Fibroblast of skin of right quadriceps (primary cell): ENCODE results near the gene SWAP70.
A peak's percentile ranks its signal among the peaks of the same experiment; 100 is the strongest.
"Not testable (repeated sequence)": the region's sequence is repeated elsewhere in the genome, so short reads cannot be mapped to it uniquely, and the experiment has no call there.

ENCODE experiments used
- DNase-seq: peaks from one replicate; pipeline ENCODE4 v3.0.0-alpha.2; 2013

SWAP70 gene

DNA sequence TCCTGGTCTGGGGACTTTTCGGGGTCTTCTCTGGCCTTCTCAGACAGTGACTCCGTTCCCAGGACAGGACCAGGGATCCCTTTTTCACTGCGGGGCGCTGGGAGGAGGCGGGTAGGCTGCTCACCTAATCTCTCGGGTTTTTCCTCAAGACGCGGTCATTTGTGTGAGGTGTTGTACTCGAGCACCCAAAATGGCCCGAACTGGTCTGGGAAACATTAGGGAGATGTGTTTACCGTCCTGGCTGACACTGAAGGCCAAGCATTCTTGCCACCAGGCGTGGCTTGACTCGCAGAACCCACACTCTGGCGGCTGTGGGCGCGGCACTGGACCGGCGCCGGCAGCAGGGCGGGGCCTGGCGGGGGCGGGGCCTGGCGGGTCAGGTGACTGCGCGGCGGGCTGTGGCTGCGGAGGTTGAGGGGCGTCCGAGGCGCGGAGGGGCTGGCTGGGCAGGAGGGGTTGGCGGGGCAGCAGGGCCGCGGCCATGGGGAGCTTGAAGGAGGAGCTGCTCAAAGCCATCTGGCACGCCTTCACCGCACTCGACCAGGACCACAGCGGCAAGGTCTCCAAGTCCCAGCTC lies at the start of gene SWAP70:
TSS of gene SWAP70 (plus strand) at position 379 of the 577 bp plus-strand sequence. CDS start at position 482, 103 bp downstream.
- DNase-seq, result peak; percentile 89

DNA sequence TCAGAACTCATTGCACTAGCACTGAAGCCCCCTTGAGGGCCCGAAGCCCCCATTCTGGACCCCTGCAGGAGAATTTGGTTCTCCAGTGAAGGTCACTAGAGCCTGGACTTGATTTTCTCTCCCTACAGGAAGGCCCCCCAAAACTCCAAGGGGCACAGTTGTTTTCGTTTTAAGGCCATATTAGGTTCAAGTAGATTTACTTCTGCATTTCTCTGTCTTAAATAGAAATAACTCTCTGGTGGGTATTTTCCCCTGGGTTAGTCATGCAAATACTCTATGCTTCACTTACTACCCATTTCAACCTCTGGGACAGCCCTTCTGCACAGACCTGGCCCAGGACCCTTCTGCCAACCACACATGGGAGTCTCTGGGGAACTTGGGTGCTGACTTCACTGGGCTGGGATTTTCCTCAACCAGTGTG lies 48.8 kb upstream of the SWAP70 start:
- DNase-seq, result peak; percentile 28

DNA sequence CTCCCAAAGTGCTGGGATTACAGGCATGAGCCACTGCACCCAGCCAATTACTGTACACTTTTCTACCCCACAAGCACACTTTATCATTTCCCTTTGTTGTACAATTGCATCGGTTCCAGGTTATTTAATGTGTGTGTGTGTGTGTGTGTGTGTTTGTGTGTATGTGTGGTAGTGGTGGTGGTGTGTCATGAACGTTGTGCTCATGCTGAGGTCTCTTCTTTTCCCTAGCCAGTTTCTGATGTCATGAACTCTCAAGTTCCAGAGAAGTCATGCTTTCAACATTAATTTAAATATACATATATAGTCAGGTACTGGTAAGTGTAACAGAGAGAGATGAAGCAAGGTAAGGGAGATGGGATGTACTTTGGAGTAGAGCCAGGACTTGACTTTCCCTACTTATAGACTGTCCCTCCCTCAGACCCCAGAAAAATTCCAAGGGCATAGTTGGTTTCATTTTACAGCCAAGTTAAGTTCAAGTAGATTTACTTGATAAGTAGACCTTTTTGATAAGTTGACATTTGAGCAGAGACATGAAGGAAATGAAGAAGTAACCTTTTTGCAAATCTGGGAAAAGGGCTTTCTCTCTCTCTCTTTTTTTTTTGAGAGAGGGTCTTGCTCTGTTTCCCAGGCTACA lies 47.7 kb upstream of the SWAP70 start:
- DNase-seq, result peak; percentile 45

DNA sequence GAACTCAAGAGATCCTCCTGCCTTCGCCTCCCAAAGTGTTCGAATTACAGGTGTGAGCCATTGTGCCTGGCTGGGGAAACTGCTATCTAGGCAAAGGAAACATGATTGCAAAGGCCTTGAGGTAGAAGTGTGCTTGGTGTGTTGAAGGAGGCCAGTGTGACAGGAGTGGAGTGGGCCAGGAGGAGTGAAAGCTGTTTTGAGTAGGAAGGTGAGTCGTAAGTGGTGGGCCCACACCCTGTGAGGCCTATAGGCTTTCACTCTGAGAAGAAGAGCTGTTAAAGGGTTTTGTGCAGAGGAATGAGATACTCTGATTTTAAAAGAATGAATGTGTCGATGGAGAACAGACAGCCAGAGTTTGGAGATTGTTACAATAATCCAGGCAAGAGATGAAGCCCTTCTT lies 47.0 kb upstream of the SWAP70 start:
- DNase-seq, result peak; percentile 28

DNA sequence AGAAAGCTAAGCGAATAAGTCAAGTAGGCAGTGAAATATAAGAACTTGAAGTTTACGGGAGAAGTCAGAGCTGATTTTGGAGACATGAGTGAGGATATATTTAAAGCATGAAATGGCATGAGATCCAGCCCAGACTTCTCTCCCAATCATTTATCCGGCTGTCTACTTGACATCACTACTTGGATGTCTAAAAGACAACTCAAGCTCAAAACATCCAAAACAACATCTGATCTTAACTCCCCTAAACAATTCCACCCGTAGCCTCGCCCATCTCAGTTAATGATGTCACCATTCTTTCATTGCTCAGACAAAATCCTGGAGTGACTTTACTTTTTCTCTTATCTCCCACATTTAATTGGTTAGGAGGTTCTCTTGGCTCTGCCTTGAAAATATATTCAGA lies 45.9 kb upstream of the SWAP70 start:
- peak; percentile 80 for DNase-seq

DNA sequence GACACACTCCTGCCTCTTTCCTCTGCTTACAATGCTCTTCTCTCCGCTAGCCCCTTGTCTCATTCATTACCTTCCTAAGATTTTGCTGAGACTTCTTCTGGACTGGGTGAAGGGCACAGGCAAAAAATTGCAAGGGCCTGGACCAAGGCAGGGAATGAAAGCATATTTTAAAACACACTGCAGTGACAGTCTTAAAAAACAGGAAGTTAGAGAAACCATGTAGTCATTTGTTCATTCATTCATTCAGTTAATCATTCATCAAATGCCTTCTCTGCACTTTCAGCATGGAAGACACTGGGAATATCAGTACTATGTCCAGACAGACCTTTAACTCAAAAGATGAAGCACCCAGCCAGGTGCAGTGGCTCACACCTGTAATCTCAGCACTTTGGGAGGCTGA lies 44.9 kb upstream of the SWAP70 start:
- no peak for DNase-seq

DNA sequence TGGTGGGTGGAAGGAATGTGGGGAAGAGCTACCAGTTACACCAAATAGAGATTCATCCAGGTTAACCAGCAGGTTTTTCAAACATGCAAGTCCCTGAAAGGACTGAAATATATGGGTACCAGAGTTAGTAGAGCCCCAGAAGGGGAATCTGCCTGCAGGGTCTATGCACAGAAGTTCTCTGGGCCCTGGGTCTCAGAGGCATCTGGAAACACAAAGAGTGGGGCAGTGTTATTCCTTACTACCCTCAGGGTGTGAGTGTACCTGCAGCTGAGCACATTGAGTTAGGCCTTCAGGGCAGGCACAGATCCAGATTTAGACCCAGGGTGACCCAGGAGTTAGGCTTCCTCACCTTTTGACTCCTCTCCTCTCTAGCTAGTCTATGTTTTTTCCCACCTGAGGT lies 43.9 kb upstream of the SWAP70 start:
- no peak for DNase-seq

DNA sequence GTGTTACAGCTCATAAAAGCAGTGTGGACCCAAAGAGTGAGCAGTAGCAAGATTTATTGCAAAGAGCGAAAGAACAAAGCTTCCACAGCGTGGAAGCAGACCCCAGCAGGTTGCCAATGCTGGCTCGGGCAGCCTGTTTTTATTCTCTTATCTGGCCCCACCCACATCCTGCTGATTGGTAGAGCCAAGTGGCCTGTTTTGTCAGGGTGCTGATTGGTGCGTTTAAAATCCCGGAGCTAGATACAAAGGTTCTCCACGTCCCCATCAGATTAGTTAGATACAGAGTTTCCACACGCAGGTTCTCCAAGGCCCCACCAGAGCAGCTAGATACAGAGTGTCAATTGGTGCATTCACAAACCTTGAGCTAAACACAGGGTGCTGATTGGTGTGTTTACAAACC lies 41.5 kb upstream of the SWAP70 start:
- not testable (repeated sequence) for DNase-seq

DNA sequence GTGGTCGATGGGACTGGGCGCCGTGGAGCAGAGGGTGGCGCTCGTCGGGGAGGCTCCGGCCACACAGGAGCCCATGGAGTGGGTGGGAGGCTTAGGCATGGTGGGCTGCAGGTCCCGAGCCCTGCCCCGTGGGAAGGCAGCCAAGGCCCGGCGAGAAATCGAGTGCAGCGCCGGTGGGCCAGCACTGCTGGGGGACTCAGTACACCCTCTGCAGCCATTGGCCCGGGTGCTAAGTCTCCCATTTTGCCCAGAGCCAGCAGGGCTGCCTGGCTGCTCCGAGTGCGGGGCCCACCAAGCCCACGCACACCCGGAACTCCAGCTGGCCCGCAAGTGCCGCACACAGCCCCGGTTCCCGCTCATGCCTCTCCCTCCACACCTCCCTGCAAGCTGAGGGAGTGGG lies 40.8 kb upstream of the SWAP70 start:
- not testable (repeated sequence) for DNase-seq

DNA sequence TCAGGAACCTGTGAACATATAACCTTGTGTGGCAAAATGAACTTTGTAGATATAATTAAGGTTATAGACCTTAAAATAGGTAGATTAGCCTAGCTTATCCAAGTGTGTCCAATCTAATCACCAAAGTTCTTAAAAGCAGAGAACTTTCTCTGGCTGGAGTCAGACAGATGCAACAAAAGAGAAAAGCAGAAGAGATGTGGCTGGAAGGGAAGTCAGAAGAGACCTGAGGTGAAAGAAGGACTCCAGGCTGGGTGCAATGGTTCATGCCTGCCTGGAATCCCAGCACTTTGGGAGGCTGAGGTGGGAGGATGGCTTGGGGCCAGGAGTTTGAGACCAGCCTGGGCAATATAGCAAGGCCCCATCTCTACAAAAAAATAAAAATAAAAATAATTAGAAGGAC lies 39.4 kb upstream of the SWAP70 start:
- no peak for DNase-seq

DNA sequence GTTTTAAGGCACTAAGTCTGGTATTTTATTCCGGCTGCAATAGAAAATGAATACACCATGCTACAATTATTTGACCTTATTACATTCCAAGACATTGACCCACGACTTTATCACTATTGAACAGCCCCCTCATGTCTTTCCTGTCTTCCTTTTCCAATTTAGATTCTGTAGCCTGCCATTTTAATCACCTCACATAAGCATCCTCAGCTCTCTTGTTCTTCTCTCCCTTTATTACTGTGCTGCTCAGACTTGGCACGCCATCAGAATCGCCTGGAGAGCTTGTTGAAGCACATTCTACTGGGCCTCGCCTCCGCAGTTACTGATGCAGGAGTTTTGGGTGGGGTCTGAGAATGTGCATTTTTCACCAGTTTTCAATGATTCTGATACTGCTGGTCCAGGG lies 38.7 kb upstream of the SWAP70 start:
- no peak for DNase-seq

DNA sequence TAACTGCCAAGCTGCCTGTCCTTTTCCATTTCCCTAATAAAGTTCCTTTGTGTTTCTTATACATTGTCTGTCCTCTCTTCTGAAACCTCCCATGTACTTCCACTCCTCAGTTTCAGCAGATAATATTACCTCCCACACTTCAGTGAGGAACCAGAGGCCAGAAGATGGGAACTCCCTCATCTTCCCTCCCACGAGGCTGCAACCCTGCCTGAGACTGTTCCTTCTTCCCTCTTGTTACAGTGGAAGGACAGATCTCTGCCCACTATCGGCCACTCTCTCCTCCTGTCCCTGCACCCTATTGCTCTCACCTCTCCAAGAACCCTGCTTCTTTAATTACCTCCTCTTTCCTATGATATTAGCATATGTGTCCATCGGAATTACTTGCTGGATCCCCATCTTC lies 38.1 kb upstream of the SWAP70 start:
- DNase-seq, result no peak

DNA sequence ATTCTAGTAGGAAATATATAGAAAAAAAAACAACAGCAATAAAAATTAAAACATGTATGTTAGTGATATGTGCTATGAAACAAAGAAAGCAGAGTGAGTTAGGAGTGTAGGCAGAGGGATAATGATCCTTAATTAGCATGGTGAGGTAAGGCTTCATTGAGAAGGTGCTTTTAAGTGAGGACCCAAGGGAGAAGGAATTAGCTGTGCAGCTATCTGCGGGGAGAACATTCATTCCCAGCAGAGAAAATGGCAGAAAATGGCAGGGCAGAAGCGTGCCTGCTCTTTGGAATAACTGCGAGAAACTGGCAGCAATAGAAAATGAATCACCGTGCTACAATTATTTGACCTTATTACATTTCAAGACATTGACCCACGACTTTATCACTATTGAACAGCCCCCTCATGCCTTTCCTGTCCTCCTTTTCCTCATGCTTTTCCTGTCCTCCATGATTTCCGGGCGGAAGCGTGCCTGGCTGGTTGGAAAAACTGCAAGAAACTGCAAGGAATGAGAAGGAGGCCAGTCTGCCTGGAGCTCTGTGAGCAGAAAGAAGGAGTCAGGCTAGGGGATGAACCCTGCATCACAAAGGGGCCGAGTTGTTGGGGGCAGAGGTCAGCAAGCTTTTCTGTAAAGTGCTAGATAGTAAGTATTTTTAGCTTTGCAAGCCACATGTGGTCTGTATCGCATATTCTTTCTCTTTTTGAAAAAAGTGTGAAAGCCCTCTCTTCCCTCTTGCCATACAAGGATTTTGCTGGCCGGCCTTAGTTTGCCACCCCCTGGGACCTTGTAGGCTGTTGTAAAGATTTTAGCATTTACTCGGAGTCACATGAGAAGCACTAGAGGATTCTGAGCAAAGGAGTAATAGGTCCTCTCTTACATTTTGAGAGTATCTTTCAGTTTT lies 37.1 kb upstream of the SWAP70 start:
- DNase-seq, result no peak

DNA sequence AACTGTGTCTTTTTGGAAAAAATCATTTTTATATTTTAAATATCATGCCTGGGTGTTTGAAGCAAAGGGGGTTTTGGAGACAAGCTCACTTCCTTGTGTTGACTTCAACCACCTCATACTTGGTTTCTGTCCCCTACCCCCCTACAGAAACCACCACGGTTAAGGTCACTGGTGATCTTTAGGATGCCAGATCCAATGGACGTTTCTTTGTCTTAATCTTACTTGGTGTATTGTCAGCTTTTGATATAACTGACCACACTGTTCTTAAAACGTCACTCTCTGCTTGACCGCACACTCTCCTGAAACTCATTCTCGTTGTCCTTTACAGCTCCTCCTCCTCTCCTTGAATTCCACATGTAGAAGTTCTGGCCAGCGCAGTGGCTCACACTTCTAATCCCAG lies 34.8 kb upstream of the SWAP70 start:
- no peak for DNase-seq

DNA sequence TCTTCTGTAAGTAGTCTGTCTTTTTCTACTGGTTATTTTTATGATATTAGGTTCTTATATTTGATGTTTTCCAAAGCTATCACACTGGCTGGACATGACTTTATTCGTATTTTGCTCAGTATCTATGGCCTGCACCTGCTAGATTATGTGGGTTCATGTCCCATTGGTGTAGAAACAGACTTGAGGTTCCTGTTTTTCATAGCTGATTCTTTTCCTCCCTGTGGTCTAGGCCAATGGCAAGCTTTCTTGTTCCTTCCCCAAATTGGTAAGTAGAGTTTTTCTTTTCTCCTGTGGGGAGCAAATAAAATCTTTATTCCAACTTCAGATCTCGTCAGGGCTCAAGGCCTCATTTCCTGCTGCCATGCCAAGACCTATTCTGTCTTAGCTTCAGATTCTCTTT lies 30.2 kb upstream of the SWAP70 start:
- no peak for DNase-seq

DNA sequence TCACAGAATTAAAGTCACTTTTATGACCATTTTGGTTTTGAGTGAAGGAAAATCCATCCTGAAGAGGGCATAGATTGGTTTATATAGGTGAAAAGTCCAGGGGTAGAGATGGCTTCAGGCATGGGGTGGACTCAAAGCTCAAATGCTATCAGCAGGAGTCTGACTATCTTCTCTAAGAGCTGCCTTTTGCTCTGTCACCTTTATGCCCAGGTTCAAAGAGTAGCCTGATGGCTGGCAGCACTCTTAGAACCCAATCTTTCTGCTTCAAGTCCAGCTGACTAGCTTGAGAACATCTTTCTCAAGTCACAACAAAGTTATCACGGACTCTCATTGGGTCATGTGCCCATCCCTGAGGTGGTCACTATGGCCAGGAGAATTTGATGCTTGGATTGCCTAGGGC lies 27.2 kb upstream of the SWAP70 start:
- DNase-seq, result no peak

DNA sequence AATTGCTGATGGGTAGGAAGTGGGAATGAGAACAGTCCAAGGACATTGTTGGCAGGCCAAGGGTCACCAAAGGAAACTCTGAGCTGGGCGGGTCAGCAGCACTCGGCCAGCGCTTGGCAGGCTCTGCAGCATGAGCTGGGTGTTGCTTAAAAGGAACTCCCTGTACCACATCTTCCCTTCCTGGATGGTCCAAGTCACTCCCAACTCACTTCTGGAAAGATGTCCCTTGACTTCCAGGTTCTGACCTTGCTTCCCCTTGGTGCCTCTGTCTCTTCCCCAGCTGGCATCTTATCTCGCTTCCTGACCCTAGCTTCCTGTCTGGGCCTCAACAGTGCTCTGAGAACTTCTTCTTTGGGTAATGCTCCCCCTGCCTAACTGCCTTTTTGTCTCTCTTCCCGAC lies 24.8 kb upstream of the SWAP70 start:
- no peak for DNase-seq

DNA sequence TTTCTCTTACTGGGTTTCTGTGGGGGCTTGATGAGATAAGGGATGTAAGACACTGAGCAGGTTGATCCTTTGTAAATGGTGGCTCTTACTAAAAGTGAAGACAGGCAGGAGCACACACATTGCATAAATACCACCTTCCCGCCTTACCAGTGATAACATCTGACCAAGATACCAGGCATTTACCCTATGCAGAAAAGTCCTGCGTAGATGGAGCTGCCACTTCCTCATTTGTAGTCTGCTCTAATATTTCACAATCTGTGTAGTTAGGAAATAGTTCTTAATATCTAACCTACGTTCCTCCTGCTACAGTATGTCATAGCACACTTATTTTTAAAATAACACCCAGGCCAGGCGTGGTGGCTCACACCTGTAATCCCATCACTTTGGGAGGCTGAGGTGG lies 23.9 kb upstream of the SWAP70 start:
- no peak for DNase-seq

DNA sequence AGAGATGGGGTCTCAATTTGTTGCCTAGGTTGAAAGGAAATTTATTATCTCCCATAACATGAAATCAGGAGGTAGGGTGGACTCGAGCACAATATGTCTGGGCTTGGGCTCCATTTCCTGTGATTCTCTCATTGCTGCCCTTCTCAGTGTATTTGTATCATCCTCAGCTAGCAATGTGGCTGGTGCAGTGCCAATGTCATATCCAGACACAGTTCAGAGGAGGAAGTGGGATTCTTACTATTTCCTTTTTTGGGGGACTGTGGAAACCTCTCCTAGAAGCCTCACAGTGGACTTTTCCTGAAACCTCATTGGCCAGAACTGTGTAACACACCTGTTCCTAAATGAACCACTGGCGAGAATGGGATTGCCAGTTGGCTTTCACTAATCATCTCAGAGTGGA lies 21.0 kb upstream of the SWAP70 start:
- DNase-seq, result no peak

DNA sequence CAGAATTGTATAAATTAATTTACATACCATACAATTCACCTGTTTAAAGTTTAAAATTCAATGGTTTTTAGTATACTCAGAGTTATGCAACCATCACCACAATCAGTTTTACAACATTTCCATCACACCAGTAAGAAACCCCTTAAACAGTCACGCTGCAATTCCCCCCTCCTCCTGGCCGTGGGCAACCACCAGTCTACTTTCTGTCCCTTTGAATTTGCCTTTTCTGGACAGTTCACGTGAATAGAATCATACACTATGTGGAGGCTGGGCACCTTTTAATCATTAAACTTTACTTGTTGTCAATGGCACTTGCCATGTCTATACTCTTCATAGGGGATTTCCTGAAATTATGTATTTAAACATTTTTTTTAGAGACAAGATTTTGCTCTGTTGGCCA lies 20.1 kb upstream of the SWAP70 start:
- no peak for DNase-seq

DNA sequence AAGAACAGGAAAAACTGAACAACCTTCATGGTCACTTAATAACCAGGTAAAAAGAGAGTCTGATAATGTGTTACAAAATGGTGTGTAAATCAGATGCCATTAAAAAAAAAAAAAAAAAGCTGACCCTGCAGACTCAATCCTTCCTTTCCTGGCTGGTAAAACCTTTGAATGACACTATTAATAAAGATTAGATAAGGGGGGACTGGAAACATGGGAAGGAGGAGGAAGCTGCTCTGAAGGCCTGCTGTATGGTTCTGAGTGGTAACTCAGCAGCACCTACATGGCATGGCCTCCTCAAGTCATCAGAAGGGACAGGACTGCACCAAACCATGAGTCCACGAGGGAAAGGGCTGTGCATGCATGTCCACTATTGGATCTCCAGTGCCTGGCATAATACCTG lies 18.0 kb upstream of the SWAP70 start:
- no peak for DNase-seq

DNA sequence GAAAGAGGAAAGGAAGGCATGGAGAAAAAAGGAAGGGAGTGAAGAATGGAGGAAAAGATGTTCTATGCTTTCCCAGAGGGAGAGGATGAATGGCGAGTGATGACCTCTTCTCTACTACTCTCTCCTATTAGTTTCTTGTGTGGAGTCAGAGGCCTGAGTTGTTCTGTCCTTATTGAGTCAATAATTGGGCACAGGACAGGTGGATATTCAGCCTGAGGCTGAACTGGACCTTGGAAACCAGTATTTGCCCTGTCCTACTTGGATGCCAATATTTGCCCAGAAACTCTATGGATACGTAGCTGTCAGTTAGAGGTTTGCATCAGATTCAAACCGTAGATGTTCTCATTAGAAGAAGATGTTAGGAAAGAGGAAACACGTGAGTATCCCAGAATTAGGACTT lies 17.6 kb upstream of the SWAP70 start:
- DNase-seq, result no peak

DNA sequence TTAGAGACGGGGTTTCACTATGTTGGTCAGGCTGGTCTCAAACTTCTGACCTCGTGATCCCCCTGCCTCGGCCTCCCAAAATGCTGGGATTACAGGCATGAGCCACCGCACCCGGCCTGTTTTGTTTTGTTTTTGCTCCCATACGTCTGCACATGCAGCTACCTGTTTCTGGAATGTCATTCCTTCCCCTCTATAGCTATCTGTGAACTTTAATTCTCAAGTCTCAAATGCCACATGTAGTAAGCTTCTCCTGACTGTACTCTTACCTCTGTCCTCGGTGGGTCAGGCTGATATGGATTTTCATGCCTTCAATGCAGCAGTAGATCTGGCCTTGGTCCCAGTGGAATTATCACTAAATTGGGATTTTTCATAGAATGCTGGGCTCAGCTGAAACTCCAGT lies 12.4 kb upstream of the SWAP70 start:
- no peak for DNase-seq
